ENCODE data around the gene TRAF3.

TRAF3 gene

GRCh38 chr14:102905116-102906108 lies 128.2 kb downstream of the TRAF3 start:
- Histone ChIP-seq H3K36me3 (ENCODE audit: low read length) (no peaks in the 10 kb centered on the region), H4K20me1 (ENCODE audit: low read depth, low read length) (no peaks in the 10 kb centered on the region), H3K4me3 (ENCODE audit: insufficient read depth, low read length, poor library complexity, severe bottlenecking) (no peak overlapping the region), H3K27me3 (ENCODE audit: low read length) (no peaks in the 10 kb centered on the region), H3K4me2 (ENCODE audit: low read depth, low read length, poor library complexity, severe bottlenecking) (no peak overlapping the region), H3K9ac (ENCODE audit: low read length) (no peak overlapping the region), H3K9me3 (ENCODE audit: insufficient read depth, low read length) (no peaks in the 10 kb centered on the region), H3K79me2 (ENCODE audit: insufficient read depth, low read length) (no peaks in the 10 kb centered on the region), H3F3A (ENCODE audit: insufficient read depth) (peaks cover 8% of the 10 kb centered on the region), H3K9me2 (replicated peaks; ENCODE audit: insufficient read depth, low read length) (no peaks in the 10 kb centered on the region), H2AFZ (ENCODE audit: low read depth, low read length, severe bottlenecking) (no peak overlapping the region), H3K27ac (ENCODE audit: low read depth, low read length) (no peak overlapping the region)
- TF ChIP-seq CTCF (IDR thresholded peaks at IDR 0.05; ENCODE audit: insufficient read depth, low read length, poor library complexity, severe bottlenecking): no peak
- no peak for TF ChIP-seq EZH2phosphoT487 (conservative IDR thresholded peaks at IDR 0.05; ENCODE audit: low read length)

GRCh38 chr14:102906616-102907302 lies 129.5 kb downstream of the TRAF3 start:
- no peaks in the 10 kb centered on the region for H3K79me2 ChIP-seq (ENCODE audit: insufficient read depth, low read length)
- no peaks in the 10 kb centered on the region for H4K20me1 ChIP-seq (ENCODE audit: low read depth, low read length)
- H3K9me2 ChIP-seq (replicated peaks; ENCODE audit: insufficient read depth, low read length): no peaks in the 10 kb centered on the region
- TF ChIP-seq CTCF (IDR thresholded peaks at IDR 0.05; ENCODE audit: insufficient read depth, low read length, poor library complexity, severe bottlenecking) (no peak), EZH2phosphoT487 (conservative IDR thresholded peaks at IDR 0.05; ENCODE audit: low read length) (no peak)
- no peaks in the 10 kb centered on the region for H3K36me3 ChIP-seq (ENCODE audit: low read length)
- 0 out of 2 replicates have a peak, but pooled peaks cover 2% of the 10 kb centered on the region for H3F3A ChIP-seq (ENCODE audit: insufficient read depth)
- no peaks in the 10 kb centered on the region for H3K27me3 ChIP-seq (ENCODE audit: low read length)
- no peaks in the 10 kb centered on the region for H3K9me3 ChIP-seq (ENCODE audit: insufficient read depth, low read length)
- no peak overlapping the region for H3K4me3 ChIP-seq (ENCODE audit: insufficient read depth, low read length, poor library complexity, severe bottlenecking)
- no peak overlapping the region for H3K9ac ChIP-seq (ENCODE audit: low read length)
- no peak overlapping the region for H3K27ac ChIP-seq (ENCODE audit: low read depth, low read length)
- H2AFZ ChIP-seq (ENCODE audit: low read depth, low read length, severe bottlenecking): no peak overlapping the region
- no peak overlapping the region for H3K4me2 ChIP-seq (ENCODE audit: low read depth, low read length, poor library complexity, severe bottlenecking)

GRCh38 chr14:102907303-102907844 lies 130.1 kb downstream of the TRAF3 start:
- Histone ChIP-seq H3K27ac (ENCODE audit: low read depth, low read length) (no peak overlapping the region), H3F3A (ENCODE audit: insufficient read depth) (no peaks in the 10 kb centered on the region), H3K4me3 (ENCODE audit: insufficient read depth, low read length, poor library complexity, severe bottlenecking) (no peak overlapping the region), H3K27me3 (ENCODE audit: low read length) (no peaks in the 10 kb centered on the region), H3K4me2 (ENCODE audit: low read depth, low read length, poor library complexity, severe bottlenecking) (no peak overlapping the region), H3K9ac (ENCODE audit: low read length) (no peak overlapping the region), H3K36me3 (ENCODE audit: low read length) (no peaks in the 10 kb centered on the region), H2AFZ (ENCODE audit: low read depth, low read length, severe bottlenecking) (no peak overlapping the region), H3K79me2 (ENCODE audit: insufficient read depth, low read length) (no peaks in the 10 kb centered on the region), H4K20me1 (ENCODE audit: low read depth, low read length) (no peaks in the 10 kb centered on the region), H3K9me2 (replicated peaks; ENCODE audit: insufficient read depth, low read length) (no peaks in the 10 kb centered on the region), H3K9me3 (ENCODE audit: insufficient read depth, low read length) (no peaks in the 10 kb centered on the region)
- TF ChIP-seq EZH2phosphoT487 (conservative IDR thresholded peaks at IDR 0.05; ENCODE audit: low read length) (no peak), CTCF (IDR thresholded peaks at IDR 0.05; ENCODE audit: insufficient read depth, low read length, poor library complexity, severe bottlenecking) (no peak)
